IMR-90 (cell line): Measurements from ENCODE around the gene PLS1. TPM values are rescaled to one million over a fixed set of nuclear protein-coding genes. Genes with fewer than 3 reads are reported as not detected.

Experiments
- ATAC-seq: fragments of 200-7000 bp; cut with Tn5 transposase; 2 replicates; pipeline ENCODE4 v1.9.1; 2020; ENCODE audit warnings: low read depth, mild to moderate bottlenecking, moderate library complexity
- BruUV-seq: library from RNA; stranded (reverse); fragments of 400-500 nt; replicated peaks from 2 replicates; lab custom pipeline; 2021; lab: Mats Ljungman, UMichigan
- CTCF ChIA-PET: fragments of 300-600 bp; formaldehyde crosslinking; extraction: SDS; loops from one replicate; lab custom pipeline; 2021; ENCODE audit warnings: antibody characterized with exemption; lab: Yijun Ruan, JAX
- POLR2A ChIA-PET: fragments of 300-600 bp; sonication (Branson Sonifier 250); formaldehyde crosslinking; loops from one replicate; lab custom pipeline; 2022; ENCODE audit warnings: antibody characterized with exemption; ENCODE audit not compliant: unreplicated experiment; lab: Charles Lee
- DNase-seq: peaks from one replicate; pipeline ENCODE4 v3.0.0; 2013
- H2AFZ ChIP-seq: replicated peaks from 2 replicates; pipeline ENCODE3; 2013; ENCODE audit warnings: low read length, mild to moderate bottlenecking; ENCODE audit not compliant: poor library complexity
- H2AK5ac ChIP-seq: 2 replicates; pipeline ENCODE4 v1.6.1; 2013; ENCODE audit warnings: low read depth, low read length, inconsistent platforms
- H2AK9ac ChIP-seq: replicated peaks from 2 replicates; pipeline ENCODE3; 2013; ENCODE audit warnings: mild to moderate bottlenecking, low read depth, low read length, moderate library complexity; ENCODE audit not compliant: poor library complexity
- H2BK120ac ChIP-seq: 2 replicates; pipeline ENCODE4 v1.6.1; 2013; ENCODE audit warnings: low read depth, low read length, inconsistent platforms
- H2BK15ac ChIP-seq: 3 replicates; pipeline ENCODE4 v1.6.1; 2013; ENCODE audit warnings: low read depth, low read length, inconsistent platforms
- H2BK20ac ChIP-seq: 2 replicates; pipeline ENCODE4 v1.6.1; 2013; ENCODE audit warnings: low read depth, mild to moderate bottlenecking, inconsistent platforms, low read length, moderate library complexity
- H2BK5ac ChIP-seq: 2 replicates; pipeline ENCODE4 v1.6.1; 2013; ENCODE audit warnings: mild to moderate bottlenecking, low read depth, low read length, inconsistent platforms; ENCODE audit not compliant: poor library complexity, severe bottlenecking
- H3K14ac ChIP-seq: replicated peaks from 2 replicates; pipeline ENCODE4 v1.6.1; 2013; ENCODE audit warnings: low read depth, low read length, inconsistent platforms
- H3K18ac ChIP-seq: 2 replicates; pipeline ENCODE4 v1.6.1; 2013; ENCODE audit warnings: low read depth, low read length, control low read depth
- H3K23ac ChIP-seq: 2 replicates; pipeline ENCODE4 v1.6.1; 2013; ENCODE audit warnings: low read depth, low read length, inconsistent platforms
- H3K27ac ChIP-seq: 2 replicates; pipeline ENCODE4 v1.5.1; 2013; ENCODE audit warnings: mild to moderate bottlenecking, control low read depth, low read length; ENCODE audit not compliant: insufficient read depth
- H3K27me3 ChIP-seq: 2 replicates; pipeline ENCODE4 v1.6.1; 2013; ENCODE audit warnings: low read length; ENCODE audit not compliant: control insufficient read depth, insufficient read depth
- H3K36me3 ChIP-seq: 2 replicates; pipeline ENCODE4 v1.6.1; 2013; ENCODE audit warnings: low read length, mixed read lengths; ENCODE audit not compliant: control insufficient read depth, insufficient read depth
- H3K4ac ChIP-seq: 2 replicates; pipeline ENCODE4 v1.6.1; 2013; ENCODE audit warnings: low read depth, low read length, inconsistent platforms
- H3K4me1 ChIP-seq: 2 replicates; pipeline ENCODE4 v1.6.1; 2013; ENCODE audit warnings: low read length, mixed read lengths; ENCODE audit not compliant: control insufficient read depth, insufficient read depth
- H3K4me2 ChIP-seq: 2 replicates; pipeline ENCODE4 v1.6.1; 2013; ENCODE audit warnings: low read depth, mild to moderate bottlenecking, control low read depth, low read length, moderate library complexity
- H3K4me3 ChIP-seq: 2 replicates; pipeline ENCODE4 v1.5.1; 2013; ENCODE audit warnings: low read depth, mild to moderate bottlenecking, control low read depth, low read length, moderate library complexity; ENCODE audit not compliant: insufficient read depth
- H3K56ac ChIP-seq: 2 replicates; pipeline ENCODE4 v1.6.1; 2013; ENCODE audit warnings: low read length, inconsistent platforms; ENCODE audit not compliant: insufficient read depth; ENCODE audit errors: extremely low read depth
- H3K79me1 ChIP-seq, 2 experiments: 2 replicates each; pipeline ENCODE4 v1.6.1; 2013; ENCODE audit warnings: low read length in 2 of 2, inconsistent platforms in 1 of 2, low read depth in 1 of 2
- H3K9ac ChIP-seq: 2 replicates; pipeline ENCODE4 v1.6.1; 2013; ENCODE audit warnings: low read depth, low read length, control low read depth
- H3K9me1 ChIP-seq: 2 replicates; pipeline ENCODE4 v1.6.1; 2013; ENCODE audit warnings: low read length, inconsistent platforms; ENCODE audit not compliant: insufficient read depth
- H3K9me3 ChIP-seq: 2 replicates; pipeline ENCODE4 v1.6.1; 2013; ENCODE audit warnings: low read length; ENCODE audit not compliant: control insufficient read depth, insufficient read depth
- H4K20me1 ChIP-seq: 2 replicates; pipeline ENCODE4 v1.6.1; 2013; ENCODE audit warnings: low read length, inconsistent platforms; ENCODE audit not compliant: insufficient read depth
- H4K5ac ChIP-seq: 2 replicates; pipeline ENCODE4 v1.6.1; 2013; ENCODE audit warnings: mild to moderate bottlenecking, low read depth, low read length, control low read depth
- H4K8ac ChIP-seq, 2 experiments: 2 replicates each; pipeline ENCODE4 v1.6.1; 2013; ENCODE audit warnings: low read depth in 2 of 2, low read length in 2 of 2, control low read depth in 1 of 2, inconsistent platforms in 1 of 2
- H4K91ac ChIP-seq: 2 replicates; pipeline ENCODE4 v1.6.1; 2013; ENCODE audit warnings: low read depth, low read length, inconsistent platforms; ENCODE audit not compliant: insufficient read depth
- BHLHE40 ChIP-seq: fragments of 150-350 bp; IDR thresholded peaks from 2 replicates; pipeline ENCODE4 v1.6.1; 2016; ENCODE audit warnings: mild to moderate bottlenecking, low read depth, low read length
- CEBPB ChIP-seq: IDR thresholded peaks from 2 replicates; pipeline ENCODE4 v1.6.1; 2012; ENCODE audit warnings: low read depth, low read length, improper control_type of control experiment
- CHD1 ChIP-seq: IDR thresholded peaks from 2 replicates; pipeline ENCODE4 v1.6.1; 2012; ENCODE audit warnings: low read depth, low read length, improper control_type of control experiment
- FOS ChIP-seq: fragments of 150-350 bp; IDR thresholded peaks from 2 replicates; pipeline ENCODE4 v1.6.1; 2016; ENCODE audit warnings: low read depth, low read length
- MAFK ChIP-seq: IDR thresholded peaks from 2 replicates; pipeline ENCODE4 v1.6.1; 2012; ENCODE audit warnings: low read depth, low read length, improper control_type of control experiment
- MAZ ChIP-seq: IDR thresholded peaks from 2 replicates; pipeline ENCODE4 v1.6.1; 2012; ENCODE audit warnings: low read depth, mild to moderate bottlenecking, low read length, improper control_type of control experiment, moderate library complexity, borderline replicate concordance
- MXI1 ChIP-seq: IDR thresholded peaks from 2 replicates; pipeline ENCODE4 v1.6.1; 2012; ENCODE audit warnings: low read depth, mild to moderate bottlenecking, low read length, moderate library complexity, borderline replicate concordance
- NFE2L2 ChIP-seq: fragments of 150-350 bp; IDR thresholded peaks from 2 replicates; pipeline ENCODE4 v1.6.1; 2016; ENCODE audit warnings: low read depth, mild to moderate bottlenecking, low read length
- POLR2A ChIP-seq: IDR thresholded peaks from 2 replicates; pipeline ENCODE4 v1.6.1; 2012; ENCODE audit warnings: mild to moderate bottlenecking, low read depth, low read length
- RAD21 ChIP-seq: IDR thresholded peaks from 2 replicates; pipeline ENCODE4 v1.6.1; 2012; ENCODE audit warnings: low read length, improper control_type of control experiment
- RCOR1 ChIP-seq: IDR thresholded peaks from 2 replicates; pipeline ENCODE4 v1.6.1; 2012; ENCODE audit warnings: mild to moderate bottlenecking, low read length, improper control_type of control experiment; ENCODE audit not compliant: insufficient replicate concordance
- RFX5 ChIP-seq: IDR thresholded peaks from 2 replicates; pipeline ENCODE4 v1.8.0; 2012; ENCODE audit warnings: low read depth, mild to moderate bottlenecking, low read length, moderate library complexity
- SMC3 ChIP-seq: fragments of 150-350 bp; IDR thresholded peaks from 2 replicates; pipeline ENCODE4 v1.6.1; 2016; ENCODE audit warnings: low read depth, mild to moderate bottlenecking, antibody characterized with exemption, low read length, moderate library complexity
- WGBS, 2 experiments: methylation state at CpG; one replicate each; pipeline versions ENCODE4 v1.1.5 to v1.1.7; 2013; ENCODE audit warnings: missing lambda C conversion rate in 2 of 2; ENCODE audit not compliant: insufficient read length in 1 of 2; ENCODE audit errors: extremely low coverage in 2 of 2; 5-methylcytosine and 5-hydroxymethylcytosine counted together
- dilution Hi-C: fragments of 300-500 bp; cut with HindIII; formaldehyde crosslinking; loops from one replicate; pipeline ENCODE4 v1.14.3; 2018; ENCODE audit warnings: low sequenced_read_pairs; ENCODE audit not compliant: unreplicated experiment
- in situ Hi-C: fragments of 300-500 bp; cut with MboI; formaldehyde crosslinking; loops from 3 replicates; pipeline ENCODE4 v1.14.3; 2019; ENCODE audit warnings: low sequenced_read_pairs, inconsistent platforms, mixed read lengths
- intact Hi-C: fragments of 100-400 bp; cut with micrococcal nuclease; formaldehyde crosslinking; loops from 2 replicates; pipeline ENCODE4 v1.10.0; 2022
- polyA plus RNA-seq, 3 experiments: library from polyadenylated mRNA; depleted of rRNA; stranded (reverse); fragments of >200 nt; gene quantifications; 2 replicates each; pipeline ENCODE4 v1.2.3, GENCODE V29; 2012; ENCODE audit warnings: low replicate concordance in 1 of 3
- total RNA-seq: library from RNA; depleted of rRNA; stranded (reverse); fragments of >200 nt; gene quantifications from 2 replicates; pipeline ENCODE4 v1.2.3, GENCODE V29; 2012
- TF ChIP-seq, protein P1 (sequence below): conservative IDR thresholded peaks from 2 replicates; pipeline ENCODE4 v1.5.1; 2012; ENCODE audit warnings: mild to moderate bottlenecking, low read depth, low read length, improper control_type of control experiment
- TF ChIP-seq, protein P2 (sequence below): fragments of 150-350 bp; IDR thresholded peaks from 2 replicates; pipeline ENCODE4 v1.6.1; 2016; ENCODE audit warnings: low read depth, mild to moderate bottlenecking, low read length, moderate library complexity, borderline replicate concordance
- TF ChIP-seq, protein P3 (sequence below): fragments of 150-350 bp; IDR thresholded peaks from 2 replicates; pipeline ENCODE4 v1.6.1; 2017; ENCODE audit warnings: mild to moderate bottlenecking, antibody characterized with exemption, low read length, low read depth

The PLS1 gene
- total and polyA plus RNA-seq, 2 of the 4 experiments (the other 2 are of a cell fraction): 0.29 to 0.90 TPM

- Histone ChIP-seq H3K36me3 (no peaks in the 10 kb centered on the region), H3K4ac (no peak overlapping the region), H3K27ac (no peak overlapping the region), H3K23ac (no peak overlapping the region), H2BK5ac (no peak overlapping the region), H4K5ac (no peak overlapping the region), H3K9me1 (no peaks in the 10 kb centered on the region), H2AFZ (no peak overlapping the region), H4K91ac (no peak overlapping the region), H4K20me1 (no peaks in the 10 kb centered on the region), H3K4me3 (no peak overlapping the region), H4K8ac (no peak overlapping the region), H3K9me3 (no peaks in the 10 kb centered on the region), H3K18ac (no peak overlapping the region), H3K4me2 (no peak overlapping the region), H3K79me1 (no peaks in the 10 kb centered on the region), H3K56ac (no peak overlapping the region), H3K9ac (no peak overlapping the region), H3K14ac (no peak overlapping the region), H2BK15ac (no peak overlapping the region), H2BK120ac (no peak overlapping the region), H2AK9ac (no peak overlapping the region), H3K27me3 (no peaks in the 10 kb centered on the region), H3K4me1 (no peaks in the 10 kb centered on the region), H2AK5ac (no peak overlapping the region), H2BK20ac (no peak overlapping the region)
- POLR2A ChIA-PET: no interaction called here
- dilution Hi-C loops (no loop called here), intact Hi-C loops (no loop called here), in situ Hi-C loops (no loop called here)
- DNase-seq (no peak), ATAC-seq (no peak)
- no TSS peak for BruUV-seq
- CTCF ChIA-PET: no interaction called here
- no CpG with 5 or more reads among the region's 4 CpGs for WGBS, 2 experiments
- TF ChIP-seq SMC3 (no peak), RCOR1 (no peak), CHD1 (no peak), POLR2A (no peak), MXI1 (no peak), CEBPB (no peak), RFX5 (no peak), RAD21 (no peak), FOS (no peak), MAZ (no peak), MAFK (no peak), BHLHE40 (no peak), NFE2L2 (no peak)
- TF ChIP-seq, protein P1, sequence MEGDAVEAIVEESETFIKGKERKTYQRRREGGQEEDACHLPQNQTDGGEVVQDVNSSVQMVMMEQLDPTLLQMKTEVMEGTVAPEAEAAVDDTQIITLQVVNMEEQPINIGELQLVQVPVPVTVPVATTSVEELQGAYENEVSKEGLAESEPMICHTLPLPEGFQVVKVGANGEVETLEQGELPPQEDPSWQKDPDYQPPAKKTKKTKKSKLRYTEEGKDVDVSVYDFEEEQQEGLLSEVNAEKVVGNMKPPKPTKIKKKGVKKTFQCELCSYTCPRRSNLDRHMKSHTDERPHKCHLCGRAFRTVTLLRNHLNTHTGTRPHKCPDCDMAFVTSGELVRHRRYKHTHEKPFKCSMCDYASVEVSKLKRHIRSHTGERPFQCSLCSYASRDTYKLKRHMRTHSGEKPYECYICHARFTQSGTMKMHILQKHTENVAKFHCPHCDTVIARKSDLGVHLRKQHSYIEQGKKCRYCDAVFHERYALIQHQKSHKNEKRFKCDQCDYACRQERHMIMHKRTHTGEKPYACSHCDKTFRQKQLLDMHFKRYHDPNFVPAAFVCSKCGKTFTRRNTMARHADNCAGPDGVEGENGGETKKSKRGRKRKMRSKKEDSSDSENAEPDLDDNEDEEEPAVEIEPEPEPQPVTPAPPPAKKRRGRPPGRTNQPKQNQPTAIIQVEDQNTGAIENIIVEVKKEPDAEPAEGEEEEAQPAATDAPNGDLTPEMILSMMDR: no peak
- TF ChIP-seq, protein P2, sequence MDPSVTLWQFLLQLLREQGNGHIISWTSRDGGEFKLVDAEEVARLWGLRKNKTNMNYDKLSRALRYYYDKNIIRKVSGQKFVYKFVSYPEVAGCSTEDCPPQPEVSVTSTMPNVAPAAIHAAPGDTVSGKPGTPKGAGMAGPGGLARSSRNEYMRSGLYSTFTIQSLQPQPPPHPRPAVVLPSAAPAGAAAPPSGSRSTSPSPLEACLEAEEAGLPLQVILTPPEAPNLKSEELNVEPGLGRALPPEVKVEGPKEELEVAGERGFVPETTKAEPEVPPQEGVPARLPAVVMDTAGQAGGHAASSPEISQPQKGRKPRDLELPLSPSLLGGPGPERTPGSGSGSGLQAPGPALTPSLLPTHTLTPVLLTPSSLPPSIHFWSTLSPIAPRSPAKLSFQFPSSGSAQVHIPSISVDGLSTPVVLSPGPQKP: no peak
- TF ChIP-seq, protein P3, sequence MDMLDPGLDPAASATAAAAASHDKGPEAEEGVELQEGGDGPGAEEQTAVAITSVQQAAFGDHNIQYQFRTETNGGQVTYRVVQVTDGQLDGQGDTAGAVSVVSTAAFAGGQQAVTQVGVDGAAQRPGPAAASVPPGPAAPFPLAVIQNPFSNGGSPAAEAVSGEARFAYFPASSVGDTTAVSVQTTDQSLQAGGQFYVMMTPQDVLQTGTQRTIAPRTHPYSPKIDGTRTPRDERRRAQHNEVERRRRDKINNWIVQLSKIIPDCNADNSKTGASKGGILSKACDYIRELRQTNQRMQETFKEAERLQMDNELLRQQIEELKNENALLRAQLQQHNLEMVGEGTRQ: no peak
These were observed 60.8 kb downstream of the PLS1 start for GRCh38 chr3:142657033-142657432.
